HG03571 (cell line): ENCODE data around the gene IGSF10.
"Not testable (repeated sequence)": the region's sequence is repeated elsewhere in the genome, so short reads cannot be mapped to it uniquely, and the experiment has no call there.

ENCODE experiments used
- ATAC-seq: cut with Tn5 transposase; IDR thresholded peaks from one replicate; pipeline ENCODE4 v1.9.1; 2021; ENCODE audit not compliant: unreplicated experiment

The IGSF10 gene, protein sequence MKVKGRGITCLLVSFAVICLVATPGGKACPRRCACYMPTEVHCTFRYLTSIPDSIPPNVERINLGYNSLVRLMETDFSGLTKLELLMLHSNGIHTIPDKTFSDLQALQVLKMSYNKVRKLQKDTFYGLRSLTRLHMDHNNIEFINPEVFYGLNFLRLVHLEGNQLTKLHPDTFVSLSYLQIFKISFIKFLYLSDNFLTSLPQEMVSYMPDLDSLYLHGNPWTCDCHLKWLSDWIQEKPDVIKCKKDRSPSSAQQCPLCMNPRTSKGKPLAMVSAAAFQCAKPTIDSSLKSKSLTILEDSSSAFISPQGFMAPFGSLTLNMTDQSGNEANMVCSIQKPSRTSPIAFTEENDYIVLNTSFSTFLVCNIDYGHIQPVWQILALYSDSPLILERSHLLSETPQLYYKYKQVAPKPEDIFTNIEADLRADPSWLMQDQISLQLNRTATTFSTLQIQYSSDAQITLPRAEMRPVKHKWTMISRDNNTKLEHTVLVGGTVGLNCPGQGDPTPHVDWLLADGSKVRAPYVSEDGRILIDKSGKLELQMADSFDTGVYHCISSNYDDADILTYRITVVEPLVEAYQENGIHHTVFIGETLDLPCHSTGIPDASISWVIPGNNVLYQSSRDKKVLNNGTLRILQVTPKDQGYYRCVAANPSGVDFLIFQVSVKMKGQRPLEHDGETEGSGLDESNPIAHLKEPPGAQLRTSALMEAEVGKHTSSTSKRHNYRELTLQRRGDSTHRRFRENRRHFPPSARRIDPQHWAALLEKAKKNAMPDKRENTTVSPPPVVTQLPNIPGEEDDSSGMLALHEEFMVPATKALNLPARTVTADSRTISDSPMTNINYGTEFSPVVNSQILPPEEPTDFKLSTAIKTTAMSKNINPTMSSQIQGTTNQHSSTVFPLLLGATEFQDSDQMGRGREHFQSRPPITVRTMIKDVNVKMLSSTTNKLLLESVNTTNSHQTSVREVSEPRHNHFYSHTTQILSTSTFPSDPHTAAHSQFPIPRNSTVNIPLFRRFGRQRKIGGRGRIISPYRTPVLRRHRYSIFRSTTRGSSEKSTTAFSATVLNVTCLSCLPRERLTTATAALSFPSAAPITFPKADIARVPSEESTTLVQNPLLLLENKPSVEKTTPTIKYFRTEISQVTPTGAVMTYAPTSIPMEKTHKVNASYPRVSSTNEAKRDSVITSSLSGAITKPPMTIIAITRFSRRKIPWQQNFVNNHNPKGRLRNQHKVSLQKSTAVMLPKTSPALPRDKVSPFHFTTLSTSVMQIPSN (N-terminal part only)

DNA sequence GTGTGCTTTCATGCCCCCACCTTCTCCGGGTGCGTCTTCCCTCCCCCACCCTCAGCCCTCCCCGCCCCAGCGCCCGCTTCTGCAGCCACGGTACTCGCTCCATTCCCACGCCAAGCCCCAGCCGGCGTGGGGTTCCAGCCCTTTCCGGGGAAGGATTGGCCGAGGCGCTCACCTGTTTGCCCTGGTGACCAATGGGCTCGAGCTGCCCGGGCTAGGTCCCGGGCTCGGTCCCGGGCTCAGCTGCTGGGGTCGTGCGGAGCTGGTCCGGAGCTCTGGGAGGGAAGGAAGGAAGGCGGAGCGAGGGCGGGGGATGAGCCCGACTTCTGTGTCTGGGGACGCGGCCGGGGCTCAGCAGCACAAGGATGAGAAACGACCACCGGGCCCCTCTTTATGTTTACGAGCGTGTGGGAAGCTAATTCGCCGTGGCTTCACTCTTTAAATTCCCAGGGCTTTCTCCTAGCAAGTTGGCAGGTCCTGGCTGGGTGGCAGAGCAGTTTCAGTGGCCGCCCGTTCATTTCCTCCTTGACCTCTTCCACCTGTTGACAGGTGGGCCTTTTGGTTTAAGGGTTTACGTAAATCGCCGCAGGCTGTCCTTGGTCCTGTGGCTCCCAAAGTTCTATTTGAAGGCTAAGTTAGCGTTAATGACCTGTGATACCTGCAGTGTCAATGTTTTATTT, at the start of gene IGSF10:
Gene IGSF10 (minus strand): TSS at position 288 of the 677 bp plus-strand sequence. CDS start 2,352 bp downstream, outside the sequence.
- no peak for ATAC-seq

DNA sequence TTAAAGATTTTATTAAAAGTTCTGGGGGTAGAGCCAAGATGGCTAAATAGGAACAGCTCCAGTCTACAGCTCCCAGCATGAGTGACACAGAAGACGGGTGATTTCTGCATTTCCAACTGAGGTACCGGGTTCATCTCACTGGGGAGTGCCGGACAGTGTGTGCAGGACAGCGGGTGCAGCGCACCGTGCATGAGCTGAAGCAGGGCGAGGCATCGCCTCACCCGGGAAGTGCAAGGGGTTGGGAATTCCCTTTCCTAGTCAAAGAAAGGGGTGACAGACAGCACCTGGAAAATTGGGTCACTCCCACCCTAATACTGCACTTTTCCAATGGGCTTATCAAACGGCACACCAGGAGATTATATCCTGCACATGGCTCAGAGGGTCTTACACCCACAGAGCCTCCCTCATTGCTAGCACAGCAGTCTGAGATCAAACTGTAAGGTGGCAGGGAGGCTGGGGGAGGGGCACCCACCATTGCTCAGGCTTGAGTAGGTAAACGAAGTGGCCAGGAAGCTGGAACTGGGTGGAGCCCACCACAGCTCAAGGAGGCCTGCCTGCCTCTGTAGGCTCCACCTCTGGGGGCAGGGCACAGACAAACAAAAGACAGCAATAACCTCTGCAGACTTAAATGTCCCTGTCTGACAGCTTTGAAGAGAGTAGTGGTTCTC, 48.7 kb upstream of the IGSF10 start:
- ATAC-seq: not testable (repeated sequence)

DNA sequence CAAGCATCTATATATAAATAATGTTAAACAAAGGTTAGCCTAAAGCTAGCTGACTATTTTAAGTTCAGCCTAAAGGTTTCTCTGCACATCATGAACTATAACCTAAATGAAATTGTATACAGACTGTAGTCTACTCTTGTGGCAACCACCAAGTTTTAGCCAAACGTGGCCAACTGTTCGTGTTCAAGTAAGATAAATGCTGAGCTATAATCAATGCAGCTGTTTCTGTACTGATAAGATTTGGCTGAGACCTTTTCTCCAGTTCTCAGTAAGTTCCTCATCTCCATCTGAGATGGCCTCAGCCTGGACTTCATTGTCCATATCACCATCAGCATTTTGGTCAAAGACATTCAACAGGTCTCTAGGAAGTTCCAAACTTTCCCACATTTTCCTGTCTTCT, 43.7 kb upstream of the IGSF10 start:
- no peak for ATAC-seq

DNA sequence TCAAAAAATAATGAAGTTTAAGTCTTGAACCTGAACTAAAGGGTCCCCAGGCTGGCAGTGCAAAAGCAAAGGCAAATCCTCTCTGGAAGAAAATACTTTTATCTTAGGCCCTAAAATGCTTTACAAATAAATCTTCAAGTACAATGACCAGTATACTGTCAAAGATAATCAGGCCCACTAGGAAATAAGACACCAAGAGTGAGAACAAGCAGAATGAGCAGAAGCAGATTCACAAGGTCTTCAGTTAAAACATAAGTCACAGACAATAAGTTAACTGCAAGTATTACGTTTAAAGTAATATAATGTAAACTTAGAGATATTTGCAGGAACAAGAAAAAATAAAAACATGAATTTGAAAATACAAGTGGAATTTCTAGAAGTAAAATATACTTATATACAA, 42.2 kb upstream of the IGSF10 start:
- no peak for ATAC-seq

DNA sequence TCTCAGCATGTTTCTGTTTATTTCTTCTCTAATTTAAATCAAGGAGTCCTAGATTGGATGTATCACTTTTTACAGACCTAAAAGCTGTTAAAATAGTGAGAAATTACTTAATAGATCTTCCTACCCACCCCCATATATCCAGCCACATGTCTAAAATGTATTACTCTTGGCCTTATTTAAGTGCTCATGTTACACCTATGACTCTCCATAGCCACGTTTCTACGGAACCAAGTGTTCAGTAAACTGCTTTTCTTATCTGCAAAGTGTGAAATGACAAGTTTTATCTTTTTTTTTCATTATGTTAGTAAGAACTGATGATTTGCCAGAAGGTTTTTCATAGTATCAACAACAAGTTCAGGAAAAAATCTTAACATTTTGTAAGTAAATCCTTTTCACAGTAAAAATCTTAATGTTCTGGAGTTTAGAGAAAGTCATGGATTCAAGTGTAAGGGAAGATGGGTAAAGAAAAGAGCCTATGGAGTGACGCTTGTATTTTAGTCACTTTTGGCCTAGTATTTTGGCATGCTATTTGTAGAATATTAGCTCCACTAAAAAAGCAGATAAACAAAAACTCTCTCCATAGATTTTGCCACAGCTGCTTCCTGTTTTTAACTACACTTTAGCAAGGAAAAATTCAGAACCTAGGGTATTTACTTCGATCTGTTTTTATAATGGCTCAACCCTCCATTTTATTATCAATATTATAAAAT, 41.2 kb upstream of the IGSF10 start:
- ATAC-seq: no peak

DNA sequence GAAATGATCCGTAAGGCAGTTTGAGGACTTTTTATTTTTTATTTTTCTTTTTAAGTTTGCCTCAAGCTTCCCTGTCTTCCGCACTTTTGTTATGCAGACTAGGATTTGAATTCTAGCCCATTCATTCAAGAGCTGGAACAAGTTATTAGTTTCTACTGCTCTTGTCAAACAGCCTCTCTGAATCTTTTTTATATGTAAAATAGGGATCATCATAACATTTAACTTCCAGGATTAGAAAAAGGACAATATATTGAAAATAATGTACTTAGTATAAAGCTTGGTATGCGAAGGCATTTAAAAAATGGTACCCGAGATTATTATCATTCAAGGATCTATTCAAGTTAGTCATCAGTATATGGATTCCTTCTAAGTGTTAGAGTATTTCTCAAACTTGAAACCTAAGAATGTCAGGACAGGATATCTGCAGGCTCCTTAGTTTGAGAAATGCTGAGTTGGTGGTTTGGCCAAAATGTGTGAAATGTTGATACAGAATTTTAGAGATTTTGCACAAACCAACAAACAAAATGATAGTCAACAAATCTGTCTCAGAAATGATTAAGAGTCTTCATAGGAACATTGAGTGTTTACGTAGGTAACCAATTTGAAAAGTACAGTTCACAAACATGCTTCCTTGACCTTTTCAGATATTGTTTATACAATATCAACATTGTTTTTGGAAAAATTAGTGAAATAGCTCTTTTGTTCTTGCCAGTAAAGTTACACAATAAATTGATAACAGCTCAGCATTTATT, 40.5 kb upstream of the IGSF10 start:
- no peak for ATAC-seq

DNA sequence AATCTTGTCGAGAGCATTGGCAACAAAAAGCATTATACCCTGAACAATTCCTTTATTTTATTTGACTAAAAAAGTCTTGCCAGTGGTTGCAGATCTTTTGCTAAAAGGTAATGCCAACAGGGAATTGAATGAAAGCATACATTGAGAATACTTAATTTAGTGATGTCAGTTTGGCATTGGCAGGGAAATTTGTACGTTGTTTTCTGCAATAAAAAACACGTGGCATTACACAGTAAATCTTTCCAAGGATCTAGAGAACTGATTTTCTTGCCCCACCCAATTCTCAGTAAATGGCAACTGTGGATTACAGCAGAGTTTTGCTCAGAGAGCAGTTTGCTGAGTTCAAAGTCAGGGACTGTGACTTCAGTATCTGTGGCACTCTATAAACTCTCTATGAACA, 38.3 kb upstream of the IGSF10 start:
- ATAC-seq: no peak

DNA sequence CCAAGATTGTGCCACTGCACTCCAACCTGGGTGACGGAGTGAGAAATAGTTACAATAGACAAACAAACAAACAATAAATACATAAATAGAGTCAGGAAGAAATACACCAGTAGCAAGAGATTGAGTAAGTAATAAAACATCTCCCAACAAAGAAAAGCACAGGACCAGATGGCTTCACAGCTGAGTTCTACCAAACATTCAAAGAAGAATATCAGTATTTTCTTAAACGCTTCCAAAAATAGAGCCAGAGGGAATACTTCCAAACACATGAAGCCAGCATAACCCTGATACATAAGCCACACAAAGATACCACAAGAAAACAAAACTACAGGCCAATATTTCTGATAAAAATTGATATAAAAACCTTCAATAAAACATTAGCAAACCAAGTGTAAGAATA, 30.7 kb upstream of the IGSF10 start:
- no peak for ATAC-seq

DNA sequence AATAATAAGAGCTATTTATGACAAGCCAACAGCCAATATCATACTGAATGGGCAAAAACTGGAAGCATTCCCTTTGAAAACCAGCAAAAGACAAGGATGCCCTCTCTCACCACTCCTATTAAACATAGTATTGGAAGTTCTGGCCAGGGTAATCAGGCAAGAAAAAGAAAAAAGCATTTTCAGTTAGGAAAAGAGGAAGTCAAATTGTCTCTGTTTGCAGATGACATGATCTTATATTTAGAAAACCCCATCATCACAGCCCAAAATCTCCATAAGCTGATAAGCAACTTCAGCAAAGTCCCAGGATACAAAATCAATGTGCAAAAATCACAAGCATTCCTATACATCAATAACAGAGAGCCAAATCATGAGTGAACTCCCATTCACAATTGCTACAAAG, 27.0 kb upstream of the IGSF10 start:
- not testable (repeated sequence) for ATAC-seq

DNA sequence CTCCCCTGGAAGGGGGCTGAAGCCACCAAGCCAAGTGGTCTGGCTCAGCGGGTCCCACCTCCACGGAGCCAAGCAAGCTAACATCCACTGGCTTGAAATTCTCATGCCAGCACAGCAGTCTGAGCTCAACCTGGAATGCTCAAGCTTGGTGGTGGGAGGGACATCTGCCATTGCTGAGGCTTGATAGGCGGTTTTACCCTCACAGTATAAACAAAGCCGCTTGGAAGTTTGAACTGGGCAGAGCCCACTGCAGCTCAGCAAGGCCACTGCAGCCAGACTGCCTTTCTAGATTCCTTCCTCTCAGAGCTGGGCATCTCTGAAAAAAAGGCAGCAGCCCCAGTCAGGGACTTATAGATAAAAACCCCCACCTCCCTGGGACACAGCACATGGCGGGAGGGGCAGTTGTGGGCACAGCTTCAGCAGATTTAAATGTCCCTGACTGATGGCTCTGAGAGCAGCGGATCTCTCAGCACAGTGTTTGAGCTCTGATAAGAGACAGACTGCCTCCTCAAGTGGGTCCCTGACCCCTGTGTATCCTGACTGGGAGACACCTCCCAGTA, 23.2 kb upstream of the IGSF10 start:
- ATAC-seq: no peak

DNA sequence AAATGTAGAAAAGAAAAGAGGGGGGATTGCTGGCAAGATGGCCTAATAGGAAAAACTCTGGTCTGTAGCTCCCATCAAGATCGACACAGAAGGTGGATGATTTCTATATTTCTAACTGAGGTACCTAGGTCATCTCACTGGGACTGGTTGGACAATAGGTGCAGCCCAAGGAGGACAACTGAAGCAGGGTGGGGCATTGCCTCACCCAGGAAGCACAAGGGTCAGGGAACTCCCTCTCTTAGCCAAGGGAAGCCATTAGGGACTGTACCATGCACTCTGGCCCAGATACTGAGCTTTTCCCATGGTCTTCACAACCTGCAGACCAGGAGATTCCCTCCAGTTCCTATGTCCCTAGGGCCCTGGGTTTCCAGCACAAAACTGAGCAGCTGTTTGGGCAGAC, 22.6 kb upstream of the IGSF10 start:
- ATAC-seq: no peak

DNA sequence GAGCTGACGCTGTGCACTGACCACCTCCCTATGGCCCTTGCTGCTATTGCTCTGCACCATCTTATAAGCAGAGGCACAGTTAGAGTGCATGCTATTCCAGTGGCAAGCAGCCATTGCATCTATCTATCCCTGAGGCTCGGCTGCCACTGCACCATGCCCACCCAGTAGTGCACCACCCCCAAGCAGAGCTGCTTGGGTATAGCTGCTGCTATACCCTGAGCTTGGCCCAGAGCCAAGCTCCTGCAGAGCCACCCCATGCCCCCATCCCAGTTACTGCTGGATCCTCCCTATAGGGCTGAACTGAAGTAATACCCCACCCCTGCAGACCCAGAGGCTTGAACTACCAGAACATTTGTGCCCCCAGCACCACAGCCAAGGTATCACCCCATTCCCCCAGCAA, 19.6 kb upstream of the IGSF10 start:
- ATAC-seq: no peak

DNA sequence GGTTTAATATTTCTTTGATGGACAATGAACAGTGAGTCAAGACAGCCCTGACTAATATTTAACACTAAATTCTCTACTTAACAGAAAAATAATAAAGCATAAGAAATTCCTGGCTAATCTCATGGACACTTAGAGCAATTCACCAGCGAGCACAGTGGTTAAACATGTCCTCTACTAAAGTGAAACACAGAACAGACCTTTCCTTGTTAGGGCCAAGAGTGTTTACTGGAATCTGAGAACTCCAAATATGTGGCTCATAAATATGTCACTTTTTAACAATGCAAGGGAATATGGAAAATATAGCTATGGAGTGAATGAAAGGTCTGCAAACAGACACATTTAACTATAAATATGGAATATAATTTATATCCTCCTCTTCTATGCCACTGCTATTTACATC, 18.6 kb upstream of the IGSF10 start:
- ATAC-seq: no peak

DNA sequence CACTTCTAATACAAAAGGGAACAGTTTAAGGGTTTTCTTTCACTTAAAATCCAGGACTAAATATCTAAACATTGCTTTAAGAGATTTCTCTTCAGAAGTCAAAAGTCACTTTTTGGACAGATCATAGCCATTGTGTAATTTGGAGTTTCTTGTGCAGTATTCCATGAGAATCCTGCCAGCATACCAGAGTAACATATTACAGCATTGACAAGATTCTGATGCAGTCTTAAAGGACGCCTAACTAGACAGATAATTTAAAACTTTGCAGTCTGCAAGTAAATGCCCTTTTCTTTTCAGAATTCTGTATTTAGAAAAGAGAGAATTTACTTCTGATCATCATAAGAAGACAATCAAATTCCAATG, 17.5 kb upstream of the IGSF10 start:
- ATAC-seq: no peak

DNA sequence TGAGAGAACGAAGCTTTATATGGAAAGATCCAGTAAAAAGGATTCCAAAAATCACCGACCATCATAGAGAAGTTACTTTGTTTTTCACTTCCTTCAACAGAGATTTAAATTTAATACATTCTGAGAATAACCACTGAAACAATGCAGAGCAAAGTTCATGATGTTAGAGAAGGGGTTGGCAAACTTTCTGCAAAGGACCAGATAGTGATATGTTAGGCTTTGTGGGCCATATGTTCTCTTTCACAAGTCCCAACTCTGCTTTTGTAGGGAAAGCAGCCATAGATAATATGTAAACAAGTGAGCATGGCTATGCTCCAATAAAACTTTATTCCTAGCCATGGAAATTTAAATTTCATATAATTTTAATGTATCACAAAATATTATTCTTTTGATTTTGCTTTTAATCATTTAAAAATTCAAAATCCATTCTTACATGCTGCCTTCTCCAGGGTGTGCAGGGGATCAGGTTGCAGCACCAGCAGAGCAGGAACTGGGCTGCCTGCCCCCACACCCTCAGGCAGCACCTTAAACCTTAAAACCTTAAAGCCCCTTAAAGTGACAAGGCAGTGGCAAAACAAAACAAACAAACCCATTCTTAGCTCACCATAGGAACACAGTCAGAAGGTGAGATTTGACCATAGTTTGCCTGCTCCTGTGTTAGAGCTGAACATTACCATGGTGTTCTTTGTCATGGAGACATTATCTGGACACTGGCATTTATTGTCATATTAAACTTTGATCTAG, 16.9 kb upstream of the IGSF10 start:
- no peak for ATAC-seq

DNA sequence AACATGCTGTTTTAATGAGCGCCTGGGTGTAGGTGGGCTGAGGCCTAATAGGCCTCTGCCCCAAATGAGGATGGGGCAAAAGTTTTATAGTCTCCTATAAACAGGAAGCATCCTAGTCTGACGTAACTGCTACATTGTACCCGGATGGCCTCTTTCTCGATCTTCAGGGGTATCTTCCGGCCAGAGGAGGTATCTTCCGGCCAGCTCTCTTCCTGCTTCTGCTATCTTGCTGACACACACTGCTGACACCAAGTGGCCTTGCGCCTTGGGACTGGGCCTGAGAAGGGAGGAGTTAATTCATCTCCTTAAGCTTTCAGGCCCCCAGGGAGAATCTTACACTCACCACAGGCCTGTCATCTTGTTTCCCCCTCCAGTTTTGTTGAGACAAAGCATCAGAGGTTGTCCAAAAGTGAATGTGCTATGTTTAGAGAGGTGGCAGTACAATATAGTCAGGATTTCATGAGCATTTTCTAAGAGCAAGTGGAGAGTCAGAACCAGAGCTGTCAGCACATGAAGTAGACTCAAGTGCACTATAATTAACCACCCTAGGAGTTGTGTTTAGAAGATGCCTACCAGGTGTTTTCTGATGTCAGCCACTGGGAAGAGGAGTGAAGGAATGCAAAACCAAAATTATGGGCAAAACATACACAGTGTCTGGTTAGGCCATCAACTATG, 15.6 kb upstream of the IGSF10 start:
- no peak for ATAC-seq

DNA sequence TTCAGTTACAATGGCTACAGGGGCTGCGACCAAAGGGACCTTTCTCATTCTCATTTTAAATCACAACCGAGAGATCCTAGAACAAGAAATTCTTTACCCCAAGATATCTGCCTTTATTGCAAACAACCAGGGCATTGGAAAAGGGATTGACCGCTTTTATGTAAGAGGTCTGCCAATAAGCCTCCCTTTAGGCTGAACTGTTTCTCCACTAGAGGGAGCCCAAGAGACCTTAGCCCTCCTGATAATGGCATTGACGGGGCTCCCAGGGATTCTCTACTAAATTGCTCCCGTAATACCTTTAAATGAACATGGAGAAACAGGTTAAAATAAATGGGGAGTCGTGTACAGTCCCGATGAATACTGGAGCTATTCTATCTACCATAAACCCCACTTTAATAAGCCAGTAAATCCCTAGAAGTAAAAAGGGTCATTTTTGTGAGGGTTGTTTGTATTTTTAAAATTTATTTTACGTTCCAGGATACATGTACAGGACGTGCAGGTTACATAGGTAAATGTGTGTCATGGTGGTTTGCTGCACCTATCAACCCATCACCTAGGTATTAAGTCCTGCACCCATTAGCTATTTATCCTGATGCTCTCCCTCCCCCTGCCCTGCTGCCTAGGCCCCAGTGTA, 7.5 kb upstream of the IGSF10 start:
- peak; percentile 55 for ATAC-seq
